CD4-positive, alpha-beta T cell treated with Interleukin-10 for 1 hour (primary cell): ENCODE results near the gene CCDC85B.

ENCODE experiments used
- DNase-seq: peaks from one replicate; pipeline ENCODE4 v3.0.0-alpha.2; 2020

Gene CCDC85B

DNA sequence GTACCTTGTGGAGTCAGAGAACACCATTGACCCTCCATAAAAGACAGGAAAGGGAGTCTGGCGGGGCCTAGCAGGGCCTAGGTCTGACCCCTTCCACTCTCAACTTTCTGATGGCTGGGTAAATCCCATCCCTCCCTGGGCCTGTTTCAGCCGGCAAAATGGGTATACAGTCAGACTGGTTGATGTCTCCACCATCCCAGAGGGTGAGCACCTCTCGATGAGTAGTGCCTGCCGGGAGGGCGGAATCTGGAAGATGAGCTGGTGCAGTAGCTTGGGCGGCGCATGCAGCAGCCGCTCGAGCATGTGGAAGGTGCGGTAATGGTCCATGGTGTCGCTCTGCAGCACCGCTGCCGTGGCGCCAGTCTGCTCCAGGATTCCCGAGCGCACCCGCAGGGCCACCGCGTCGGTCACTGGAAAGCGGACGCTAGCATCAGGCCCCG, 2.7 kb upstream of the CCDC85B start:
- no peak for DNase-seq

DNA sequence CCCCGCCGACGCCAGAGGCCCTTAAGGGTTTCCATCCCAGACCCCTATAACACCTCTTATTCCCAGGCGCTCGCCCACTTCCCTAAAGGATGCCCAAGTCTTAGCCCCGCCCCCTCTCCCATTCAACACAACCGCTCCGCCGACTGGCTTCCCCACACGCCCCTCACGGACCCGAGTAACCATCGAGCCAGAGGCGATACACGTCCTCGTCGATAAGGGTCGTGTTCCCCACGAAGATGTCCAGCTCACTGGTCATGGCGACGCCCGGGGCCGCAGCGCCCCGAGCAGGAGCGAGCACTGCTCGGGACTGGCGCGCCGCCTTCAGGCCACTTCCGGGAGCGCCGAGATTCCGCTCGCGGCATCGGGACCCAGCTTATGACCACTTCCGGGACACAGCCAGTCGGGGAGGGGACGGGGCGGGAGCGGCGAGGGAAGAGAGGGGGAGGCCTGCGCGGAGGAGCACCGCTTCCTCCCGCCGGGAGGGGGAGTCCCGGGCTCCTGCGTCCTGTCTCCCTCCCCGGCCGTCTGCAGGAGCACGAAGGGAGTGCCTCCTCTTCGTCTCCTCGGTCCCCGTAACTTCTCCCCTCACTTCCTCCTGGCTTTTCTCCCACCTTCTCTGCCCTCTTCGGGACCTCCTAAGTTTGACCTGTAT, 2.2 kb upstream of the CCDC85B start, which contains the start of gene FIBP:
FIBP (minus strand) TSS at position 309 of the 652 bp plus-strand sequence; CDS start at position 256, 53 bp downstream.
- peak; percentile 96 for DNase-seq

DNA sequence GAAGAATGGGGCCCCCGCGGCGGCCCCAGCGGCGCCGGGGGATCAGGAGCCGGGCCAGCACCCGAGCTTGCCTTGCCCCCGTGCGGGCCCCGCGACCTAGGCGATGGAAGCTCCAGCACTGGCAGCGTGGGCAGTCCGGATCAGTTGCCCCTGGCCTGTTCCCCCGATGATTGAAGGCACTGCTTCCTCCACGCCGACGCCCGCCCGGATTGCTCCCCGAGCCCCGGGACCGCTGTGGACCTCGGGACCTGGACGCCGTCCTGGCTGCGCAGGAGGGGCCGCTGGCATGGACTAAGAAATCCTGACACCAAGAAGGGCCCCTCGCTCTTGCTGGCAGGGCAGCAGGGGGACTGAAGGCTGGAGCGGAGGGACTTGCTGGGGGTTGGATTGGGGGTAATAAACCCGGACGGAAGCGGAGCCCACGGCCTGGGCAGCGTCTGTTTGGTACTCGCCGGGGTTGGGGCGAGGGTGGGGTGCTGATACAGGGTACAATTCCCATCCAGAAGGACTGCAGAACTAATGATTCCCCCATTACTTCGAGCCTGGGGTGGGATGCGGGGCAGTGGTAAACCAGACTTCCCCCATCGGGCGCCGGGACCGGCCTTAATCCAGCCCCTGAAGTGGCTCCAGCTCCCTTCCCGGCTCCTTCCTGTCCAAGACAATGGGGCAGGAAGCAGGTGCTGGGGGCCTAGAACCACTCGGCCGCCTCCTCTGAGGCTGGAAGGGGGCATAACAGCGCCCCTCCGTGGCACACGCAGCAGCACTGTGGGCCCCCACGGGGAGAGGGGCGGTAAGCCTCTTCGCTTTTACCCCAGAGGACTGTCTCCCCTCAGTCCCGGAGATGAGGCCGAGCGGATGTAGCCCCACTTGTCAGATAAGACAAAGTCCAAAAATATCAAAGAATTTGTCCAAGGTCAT, 1.0 kb downstream of the CCDC85B start:
- DNase-seq, result peak; percentile 44

DNA sequence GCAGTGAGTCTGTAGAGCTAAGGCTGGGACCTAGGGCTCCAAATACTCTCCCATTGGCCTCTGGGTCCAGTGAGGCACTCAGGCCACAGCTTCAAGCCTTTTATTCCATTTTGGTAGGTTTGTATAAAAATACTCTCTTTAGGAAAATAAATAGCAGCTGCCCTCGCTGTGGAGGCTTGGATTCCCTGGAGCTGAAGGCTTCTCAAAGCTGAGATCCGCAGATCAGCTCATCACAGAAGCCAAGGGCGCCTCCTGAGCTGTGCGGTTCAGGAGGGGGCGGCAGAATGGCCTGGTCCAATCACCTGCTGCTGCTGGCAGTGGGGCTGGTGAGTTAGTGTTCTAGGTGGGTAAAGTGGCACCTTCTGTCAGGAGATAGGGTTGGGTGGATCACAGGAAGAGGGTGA, 1.7 kb downstream of the CCDC85B start:
- DNase-seq, result peak; percentile 45

DNA sequence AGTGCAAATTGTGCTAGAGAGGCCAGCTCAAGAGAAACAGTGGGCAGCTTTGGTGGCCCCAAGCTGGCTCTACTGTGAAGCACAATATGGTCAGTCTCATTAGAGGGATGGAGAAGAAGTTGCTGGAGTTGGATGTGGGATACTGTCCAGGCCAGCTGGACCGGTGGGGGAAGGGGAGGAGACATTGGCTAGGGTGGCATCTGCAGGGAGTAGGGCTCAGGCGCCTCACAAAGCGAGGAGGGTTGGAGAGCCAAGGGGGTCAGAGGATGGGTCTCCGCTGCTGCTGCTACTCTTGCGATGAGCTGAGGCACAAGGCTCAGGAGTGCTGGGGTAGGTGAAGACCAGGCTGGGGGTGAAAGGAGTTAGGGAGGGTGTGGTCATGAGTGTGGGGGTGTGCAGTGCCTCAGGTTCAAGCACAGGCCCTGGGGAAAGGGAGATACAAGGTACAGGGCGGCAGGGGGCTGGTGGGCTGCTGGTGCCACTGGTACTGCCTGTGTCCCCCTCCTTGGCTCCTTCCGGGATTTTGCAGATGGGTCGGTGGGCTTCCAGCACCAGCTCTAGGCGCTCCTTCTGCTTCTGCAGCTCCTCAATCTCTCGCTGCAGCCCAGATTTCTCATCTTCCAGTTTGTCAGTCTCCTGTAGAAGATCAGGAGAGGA, 2.3 kb downstream of the CCDC85B start:
- DNase-seq, result no peak

DNA sequence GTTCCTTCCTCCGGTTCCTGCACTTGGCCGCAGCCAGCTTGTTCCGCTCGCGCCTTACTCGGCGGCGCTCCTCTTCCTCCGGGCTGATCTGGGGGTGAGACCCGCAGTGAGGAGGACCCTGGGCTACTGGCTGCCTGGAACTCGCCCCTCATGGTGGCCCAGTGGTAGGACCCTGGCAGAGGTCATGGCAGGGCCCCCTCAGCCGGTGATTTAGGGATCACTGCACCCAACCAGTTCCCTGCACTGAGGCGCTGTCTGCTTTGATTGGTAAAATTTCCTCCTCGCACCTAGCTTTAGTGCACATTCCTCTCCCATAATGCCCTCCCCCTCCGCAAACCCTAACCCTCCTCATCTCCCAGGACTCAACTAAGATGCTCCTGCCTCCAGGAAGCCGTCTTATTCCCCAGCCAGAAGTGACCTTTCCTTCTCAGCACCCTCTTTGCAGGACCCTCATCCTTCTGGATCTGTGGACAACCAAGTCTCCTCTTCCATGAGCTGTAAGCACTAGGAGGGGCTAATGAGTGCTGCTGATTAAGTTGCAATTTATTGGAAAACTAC, 3.6 kb downstream of the CCDC85B start:
- DNase-seq, result peak; percentile 58

DNA sequence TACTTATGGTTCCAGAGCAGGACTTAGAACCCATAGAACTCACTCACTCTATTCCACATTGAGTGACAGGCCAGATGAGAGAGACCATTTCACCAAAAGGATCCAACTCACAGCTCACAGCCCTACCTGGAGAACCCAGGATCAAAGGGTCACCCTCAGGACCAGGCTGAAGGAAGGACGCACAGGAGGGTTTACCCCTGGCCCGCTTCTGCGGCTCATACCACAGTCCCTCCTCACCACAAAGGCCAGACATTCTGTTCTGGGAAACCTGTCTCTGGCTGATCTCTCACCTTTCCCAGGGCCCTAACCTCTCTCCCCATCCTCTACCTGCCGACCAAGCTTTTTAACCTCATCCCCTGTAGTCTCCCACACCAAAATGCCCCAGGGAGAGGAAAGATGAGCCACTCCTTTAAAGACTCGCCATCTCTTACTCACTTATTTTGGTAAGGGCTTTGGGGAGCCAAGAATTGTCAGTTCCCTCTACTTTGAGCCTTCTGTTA, 5.1 kb downstream of the CCDC85B start:
- no peak for DNase-seq

DNA sequence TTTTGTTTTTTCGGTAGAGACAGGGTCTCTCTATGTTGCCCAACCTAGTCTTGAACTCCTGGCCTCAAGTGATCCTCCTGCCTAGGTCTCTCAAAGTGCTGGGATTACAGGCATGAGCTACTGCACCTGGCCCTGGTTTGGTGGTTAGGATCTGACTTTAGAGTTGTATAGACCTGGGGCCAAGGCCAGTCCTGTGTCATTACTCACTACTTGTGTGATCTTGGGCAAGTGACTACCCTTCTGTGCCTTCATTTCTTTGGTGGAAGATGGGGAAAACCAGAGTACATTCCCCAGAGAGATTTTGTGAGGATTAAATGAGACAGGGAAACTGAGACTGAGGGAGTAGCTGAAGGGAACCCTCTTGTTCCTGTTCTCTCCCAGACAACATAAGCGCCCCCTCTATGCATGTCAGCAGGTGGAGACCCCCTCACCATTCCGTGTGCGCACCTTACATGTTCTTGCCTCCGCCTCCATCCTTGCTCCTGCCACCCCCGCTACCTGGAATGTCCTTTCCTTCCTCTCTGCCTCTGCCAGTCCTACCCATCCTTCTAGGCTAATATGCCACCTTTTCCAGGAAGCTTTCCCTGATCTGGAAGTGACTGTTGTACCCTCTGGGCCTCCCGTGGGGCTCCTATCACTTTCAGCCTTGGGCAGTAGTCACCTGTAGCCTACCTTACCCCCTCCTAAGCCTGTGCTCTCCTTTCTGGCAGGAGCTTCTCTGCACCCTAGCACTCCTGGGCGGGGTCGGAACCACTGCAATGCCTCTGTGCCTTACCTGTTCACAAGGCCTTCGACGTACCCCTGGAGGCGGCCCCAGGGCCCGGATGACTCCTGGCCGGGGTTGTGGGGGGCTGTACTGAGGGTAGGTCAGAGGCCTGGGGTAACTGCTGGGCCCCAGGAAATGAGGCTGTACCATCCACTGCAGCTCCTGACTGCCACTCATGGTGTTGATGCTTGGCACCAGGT, 5.8 kb downstream of the CCDC85B start:
- no peak for DNase-seq

DNA sequence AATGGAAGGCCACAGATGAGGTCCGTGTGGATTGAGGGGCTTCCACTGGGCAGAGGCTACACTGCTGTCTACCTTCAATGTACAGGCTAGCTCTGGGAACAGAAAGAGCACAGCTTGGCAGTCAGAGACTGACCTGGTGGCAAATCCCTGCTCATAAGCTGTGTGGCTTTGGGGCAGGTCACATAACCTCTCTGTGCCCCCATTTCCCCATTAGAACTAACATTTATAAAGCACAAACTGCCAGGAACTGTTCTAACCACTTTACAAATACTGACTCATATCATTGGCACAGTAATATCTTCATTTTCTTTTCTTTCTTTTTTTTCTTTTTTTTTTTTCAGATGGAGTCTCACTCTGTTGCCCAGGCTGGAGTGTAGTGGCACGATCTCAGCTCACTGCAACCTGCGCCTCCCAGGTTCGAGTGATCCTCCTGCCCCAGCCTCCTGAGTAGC, 6.6 kb downstream of the CCDC85B start:
- DNase-seq, result no peak

DNA sequence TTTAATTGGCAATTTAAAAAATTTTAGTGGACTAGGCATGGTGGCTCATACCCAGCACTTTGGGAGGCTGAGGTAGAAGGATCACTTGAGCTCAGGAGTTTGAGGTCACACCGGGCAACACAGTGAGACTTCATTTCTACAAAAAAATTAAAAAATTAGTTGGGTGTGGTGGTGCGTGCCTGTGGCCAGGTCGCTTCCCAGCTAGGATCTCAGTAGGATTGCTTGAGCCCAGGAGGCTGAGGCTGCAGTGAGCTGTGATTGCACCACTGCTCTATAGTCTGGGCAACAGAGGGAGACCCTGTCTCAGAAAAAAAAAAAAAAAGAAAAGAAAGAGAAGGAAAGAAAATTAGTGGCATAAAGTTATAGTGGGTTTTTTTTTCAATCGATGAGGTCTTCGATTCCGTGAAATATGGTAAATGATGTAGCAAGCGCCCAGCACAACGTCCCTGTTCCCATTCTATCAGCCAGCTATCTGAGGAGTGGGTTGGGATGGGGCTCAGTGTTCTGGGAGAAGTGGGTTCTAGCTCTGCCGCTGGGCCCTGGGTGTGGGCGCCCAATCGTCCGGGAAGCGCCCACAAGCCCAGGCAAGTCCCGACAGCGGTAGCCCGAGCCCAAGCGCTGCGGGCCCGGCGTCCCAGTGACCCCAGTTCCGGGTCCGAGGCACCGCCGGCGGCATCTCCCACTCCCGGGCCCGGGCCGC, 8.3 kb downstream of the CCDC85B start:
- DNase-seq, result no peak

DNA sequence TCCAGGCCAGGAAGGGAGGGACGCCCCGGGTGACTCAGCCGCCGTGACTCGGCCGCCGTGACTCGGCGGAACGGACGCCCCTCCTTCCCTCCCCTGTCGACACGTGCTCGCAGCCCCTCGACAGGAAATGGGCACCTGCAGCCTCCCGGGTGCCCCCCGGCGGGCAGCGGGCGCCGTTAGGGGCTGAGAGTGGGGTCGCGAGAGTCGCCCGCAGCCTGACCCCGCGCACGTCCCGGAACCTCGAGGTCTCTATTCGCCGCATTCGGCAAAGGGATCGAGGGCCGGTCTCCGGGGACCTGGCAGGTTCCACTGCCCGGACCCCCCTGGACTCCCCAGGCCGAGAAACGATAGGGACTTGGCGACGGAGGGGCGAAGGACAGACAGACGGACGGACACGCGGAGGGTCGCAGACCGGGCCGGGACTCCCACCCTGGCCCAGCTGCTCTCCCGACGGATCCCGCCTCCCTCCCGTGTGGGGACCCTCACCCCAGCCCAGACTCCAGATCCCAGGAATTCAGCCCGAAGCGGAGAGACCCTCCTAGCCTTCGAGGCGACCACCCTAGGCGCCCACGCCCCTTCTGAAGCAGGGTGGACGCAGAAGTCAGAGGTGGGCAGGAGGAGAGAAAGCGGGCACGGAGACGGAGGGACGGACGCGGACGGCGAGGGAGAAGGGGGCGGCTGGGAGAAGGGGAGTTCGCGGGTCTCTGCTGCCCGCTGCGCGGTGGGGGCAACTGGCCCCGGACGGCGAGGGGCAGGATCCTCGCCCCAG, 9.1 kb downstream of the CCDC85B start:
- peak; percentile 58 for DNase-seq

DNA sequence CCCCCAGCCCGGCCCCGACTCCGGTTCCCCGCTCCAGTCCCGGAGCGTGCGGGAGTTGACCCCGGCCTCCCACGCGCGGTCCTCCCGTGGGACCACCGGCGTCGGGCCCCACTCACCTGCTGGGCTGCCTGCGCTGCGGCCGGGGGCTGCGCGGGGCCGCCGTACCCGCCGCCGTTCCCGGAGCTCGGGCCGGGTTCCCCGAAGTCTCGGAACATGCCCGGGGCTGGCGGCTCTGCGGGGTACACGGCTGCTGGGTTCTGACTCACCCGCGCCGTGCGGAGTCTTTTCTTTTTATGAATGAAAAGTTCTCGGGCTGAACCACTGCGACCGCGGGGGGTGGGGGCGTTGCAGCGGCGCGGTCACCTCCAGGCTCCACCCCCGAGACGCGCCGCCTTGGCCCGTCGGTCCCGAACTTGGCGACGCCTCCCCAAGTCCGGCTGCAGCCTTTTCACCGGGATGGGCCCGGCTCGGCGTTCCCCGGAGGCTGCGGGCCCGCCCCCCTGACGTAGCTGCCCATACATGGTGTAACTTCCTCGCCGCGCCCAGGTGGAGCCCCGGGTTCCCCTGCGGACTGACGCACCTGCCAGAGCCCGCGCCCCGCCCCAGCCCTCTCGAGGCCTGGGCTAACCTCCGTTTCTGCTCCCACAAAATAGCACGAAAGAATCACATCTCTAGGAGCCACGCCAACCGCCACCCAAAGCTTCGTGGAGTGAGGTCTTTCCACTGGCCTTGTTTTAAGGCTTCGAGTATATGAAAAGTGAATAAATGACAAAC, 9.8 kb downstream of the CCDC85B start, which contains the start of gene FOSL1:
FOSL1 (minus strand) TSS at position 264 of the 774 bp plus-strand sequence; CDS start at position 215, 49 bp downstream.
- DNase-seq, result peak; percentile 97

DNA sequence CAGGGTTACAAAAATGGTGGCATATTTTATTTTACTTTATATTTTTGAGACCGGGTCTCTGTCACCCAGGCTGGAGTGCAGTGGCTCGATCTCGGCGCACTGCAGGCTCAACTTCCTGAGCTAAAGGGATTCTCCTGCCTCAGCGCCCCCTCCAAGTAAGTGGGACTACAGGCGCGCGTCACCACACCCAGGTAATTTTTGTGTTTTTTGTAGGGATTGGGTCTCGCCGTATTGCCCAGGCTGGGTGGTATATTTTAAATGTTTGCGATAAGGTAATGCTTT, 10.4 kb downstream of the CCDC85B start:
- no peak for DNase-seq

DNA sequence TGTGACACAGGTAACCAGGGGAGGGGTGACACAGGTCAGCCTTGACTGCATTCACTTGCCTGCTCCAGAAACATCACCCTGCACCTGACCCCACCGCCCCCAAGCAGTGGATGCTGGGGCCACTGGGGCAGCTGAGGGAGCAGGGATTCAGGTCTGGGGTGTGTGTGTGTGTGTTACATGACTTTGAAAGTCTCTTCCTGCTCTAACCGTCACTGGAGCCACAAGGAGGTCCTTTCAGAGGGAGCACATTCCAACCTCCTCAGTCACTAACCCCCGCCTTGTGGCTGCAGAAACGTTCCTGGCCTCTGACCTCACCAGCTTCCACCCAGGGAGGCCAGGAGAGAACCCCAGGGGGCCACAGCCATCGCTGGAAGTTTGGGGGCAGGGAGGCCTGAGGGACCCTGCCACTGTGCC, 12.6 kb downstream of the CCDC85B start:
- no peak for DNase-seq

DNA sequence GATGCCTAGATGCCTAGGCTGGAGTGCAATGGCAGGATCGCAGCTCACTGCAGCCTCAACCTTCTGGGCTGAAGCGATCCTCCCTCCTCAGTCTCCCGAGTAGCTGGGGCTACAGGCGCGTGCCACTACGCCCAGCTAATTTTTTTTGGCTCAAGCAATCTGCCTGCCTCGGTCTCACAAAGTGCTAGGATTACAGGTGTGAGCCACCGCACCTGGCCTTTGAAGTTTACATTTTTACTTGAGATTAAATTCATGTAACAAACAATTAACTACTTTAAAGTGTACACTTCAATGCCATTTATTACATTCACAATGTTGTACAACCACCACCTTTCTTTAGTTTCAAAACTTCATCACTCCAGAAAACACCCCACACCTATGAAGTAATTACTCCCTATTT, 13.2 kb downstream of the CCDC85B start:
- no peak for DNase-seq

DNA sequence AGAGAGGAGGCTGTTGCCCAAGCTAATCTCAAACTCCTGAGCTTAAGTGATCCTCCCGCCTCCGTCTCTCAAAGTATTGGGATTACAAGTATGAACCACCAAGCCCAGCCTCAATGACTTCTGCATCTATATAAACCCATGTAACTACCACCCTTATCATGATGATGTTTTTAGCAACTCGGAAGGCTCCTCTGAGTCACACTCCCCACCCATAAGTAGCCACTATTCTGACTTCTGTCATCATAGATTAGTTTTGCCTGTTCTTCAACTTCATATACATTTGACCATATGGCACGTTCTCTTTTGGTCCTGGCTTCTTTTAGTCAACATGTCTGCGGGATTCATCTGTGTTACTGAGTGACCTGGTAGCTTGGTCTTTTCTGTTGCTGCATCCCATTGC, 16.1 kb downstream of the CCDC85B start:
- no peak for DNase-seq

DNA sequence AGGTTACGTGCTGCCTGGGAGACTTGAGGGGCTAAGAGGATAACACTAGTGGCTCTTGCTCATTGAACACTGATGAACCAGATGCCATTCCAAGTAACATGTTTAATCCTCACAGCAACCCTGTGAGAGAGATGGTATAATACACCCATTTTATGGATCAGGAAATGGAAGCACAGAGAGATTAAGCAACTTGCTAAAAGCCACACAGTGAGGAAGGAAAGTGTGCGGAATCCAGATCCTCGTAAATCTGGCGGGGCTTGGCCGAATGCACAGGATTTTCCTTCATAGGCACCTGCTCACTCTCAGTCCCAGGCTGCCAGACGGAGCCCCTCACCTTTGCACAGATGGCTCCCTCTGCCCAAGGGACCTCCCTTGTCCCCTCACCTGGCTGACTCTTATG, 17.4 kb downstream of the CCDC85B start:
- DNase-seq, result no peak

DNA sequence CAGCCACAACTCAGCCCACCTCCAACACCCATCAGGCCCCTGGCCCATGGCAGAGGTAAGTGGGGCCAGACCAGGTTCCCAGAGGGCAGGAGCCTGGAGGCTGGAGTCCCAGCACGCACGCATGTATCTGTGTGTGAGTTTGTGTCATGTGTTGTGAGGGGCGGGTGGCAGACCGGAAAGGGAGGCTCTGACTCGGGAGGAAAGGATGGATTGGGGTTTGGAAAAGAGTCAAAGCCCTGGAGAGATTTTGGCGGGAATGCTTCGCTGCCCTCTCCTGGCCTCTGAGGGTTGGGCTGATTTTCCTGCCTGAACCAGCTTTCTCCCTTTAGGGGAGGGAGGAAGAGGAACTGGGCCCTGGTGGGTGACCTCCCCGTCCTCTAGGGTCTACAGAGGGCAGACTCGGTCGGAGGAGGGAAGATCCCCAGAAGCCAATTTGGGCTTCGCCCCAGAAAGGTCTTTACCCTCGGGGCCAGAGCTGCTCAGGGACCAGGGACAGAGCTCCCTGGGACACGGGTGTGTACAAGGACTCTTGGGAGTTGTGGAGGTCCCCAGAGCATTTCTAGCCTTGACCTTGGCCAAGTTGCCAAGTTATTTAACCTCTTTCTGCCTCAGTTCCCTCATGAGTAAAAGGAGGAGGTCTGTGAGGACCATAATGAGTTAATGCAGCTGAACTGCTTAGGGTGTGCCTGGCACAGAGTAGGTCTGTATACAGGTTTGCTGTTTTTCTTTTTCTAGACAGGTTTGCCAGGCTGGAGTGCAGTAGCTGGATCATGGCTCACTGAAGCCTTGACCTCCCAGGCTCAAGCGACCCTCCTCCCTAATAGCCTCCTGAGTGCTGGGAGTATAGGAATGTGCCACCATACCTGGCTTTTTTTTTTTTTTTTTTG, 21.5 kb downstream of the CCDC85B start:
- no peak for DNase-seq
